22Rv1 (cell line): ENCODE measurements around the gene PTPN11.

Experiments used
- ZFX ChIP-seq: fragments of 450-650 bp; IDR thresholded peaks from 2 replicates; pipeline ENCODE4 v1.6.1; 2017; ENCODE audit warnings: antibody characterized with exemption, borderline replicate concordance
- TF ChIP-seq, protein P1 (sequence below): fragments of 450-650 bp; IDR thresholded peaks from 2 replicates; pipeline ENCODE4 v1.5.1; 2017; ENCODE audit warnings: mild to moderate bottlenecking

DNA sequence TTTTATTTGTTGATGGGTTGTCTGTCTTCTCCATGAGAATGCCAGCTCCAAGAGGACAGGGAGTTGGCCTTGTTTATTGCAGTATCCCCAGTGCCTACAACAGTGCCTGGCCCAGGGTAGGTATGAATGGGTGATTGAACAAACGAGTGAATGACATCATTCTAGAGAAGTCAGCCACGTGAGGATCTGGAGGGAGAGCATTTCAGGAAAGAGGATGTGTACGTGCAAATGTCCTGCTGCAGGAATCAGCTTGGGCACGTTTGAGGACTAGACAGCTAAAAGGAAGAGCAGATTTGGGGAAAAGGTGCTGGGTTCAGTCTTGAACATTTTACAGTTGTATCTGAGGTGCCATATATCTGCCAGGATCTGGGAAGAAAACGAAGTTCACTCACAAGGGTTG lies 97.1 kb downstream of the PTPN11 start:
- TF ChIP-seq, protein P1, sequence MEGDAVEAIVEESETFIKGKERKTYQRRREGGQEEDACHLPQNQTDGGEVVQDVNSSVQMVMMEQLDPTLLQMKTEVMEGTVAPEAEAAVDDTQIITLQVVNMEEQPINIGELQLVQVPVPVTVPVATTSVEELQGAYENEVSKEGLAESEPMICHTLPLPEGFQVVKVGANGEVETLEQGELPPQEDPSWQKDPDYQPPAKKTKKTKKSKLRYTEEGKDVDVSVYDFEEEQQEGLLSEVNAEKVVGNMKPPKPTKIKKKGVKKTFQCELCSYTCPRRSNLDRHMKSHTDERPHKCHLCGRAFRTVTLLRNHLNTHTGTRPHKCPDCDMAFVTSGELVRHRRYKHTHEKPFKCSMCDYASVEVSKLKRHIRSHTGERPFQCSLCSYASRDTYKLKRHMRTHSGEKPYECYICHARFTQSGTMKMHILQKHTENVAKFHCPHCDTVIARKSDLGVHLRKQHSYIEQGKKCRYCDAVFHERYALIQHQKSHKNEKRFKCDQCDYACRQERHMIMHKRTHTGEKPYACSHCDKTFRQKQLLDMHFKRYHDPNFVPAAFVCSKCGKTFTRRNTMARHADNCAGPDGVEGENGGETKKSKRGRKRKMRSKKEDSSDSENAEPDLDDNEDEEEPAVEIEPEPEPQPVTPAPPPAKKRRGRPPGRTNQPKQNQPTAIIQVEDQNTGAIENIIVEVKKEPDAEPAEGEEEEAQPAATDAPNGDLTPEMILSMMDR: no peak
- TF ChIP-seq ZFX: no peak
